ENCODE measurements around the gene TPT1.
"Not testable (repeated sequence)": the region's sequence is repeated elsewhere in the genome, so short reads cannot be mapped to it uniquely, and the experiment has no call there.

The TPT1 gene

DNA sequence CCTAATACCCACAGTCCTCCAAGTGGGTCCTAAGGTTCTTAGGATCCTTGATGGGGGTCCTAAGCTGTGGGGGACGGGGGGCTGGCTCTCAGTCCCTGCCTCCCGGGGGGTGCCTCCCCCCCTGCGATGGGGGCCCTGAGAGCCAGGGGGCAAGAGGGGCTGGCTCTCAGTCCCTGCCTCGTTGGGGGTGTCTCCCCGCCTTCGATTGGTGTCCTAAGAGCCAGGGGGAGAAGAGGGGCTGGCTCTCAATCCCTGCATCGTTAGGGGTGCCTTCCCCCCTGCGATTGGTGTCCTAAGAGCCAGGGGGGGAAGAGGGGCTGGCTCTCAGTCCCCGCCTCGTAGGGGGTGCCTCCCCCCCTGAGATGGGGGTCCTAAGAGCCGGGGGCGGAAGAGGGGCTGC, 40.2 kb upstream of the TPT1 start:
- no peak for DNase-seq (ENCODE audit: low read depth)
- no peak overlapping the region for H3K4me3 ChIP-seq (ENCODE audit: control insufficient read depth, low read depth, low read length)
- TF ChIP-seq, protein P1, sequence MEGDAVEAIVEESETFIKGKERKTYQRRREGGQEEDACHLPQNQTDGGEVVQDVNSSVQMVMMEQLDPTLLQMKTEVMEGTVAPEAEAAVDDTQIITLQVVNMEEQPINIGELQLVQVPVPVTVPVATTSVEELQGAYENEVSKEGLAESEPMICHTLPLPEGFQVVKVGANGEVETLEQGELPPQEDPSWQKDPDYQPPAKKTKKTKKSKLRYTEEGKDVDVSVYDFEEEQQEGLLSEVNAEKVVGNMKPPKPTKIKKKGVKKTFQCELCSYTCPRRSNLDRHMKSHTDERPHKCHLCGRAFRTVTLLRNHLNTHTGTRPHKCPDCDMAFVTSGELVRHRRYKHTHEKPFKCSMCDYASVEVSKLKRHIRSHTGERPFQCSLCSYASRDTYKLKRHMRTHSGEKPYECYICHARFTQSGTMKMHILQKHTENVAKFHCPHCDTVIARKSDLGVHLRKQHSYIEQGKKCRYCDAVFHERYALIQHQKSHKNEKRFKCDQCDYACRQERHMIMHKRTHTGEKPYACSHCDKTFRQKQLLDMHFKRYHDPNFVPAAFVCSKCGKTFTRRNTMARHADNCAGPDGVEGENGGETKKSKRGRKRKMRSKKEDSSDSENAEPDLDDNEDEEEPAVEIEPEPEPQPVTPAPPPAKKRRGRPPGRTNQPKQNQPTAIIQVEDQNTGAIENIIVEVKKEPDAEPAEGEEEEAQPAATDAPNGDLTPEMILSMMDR (IDR thresholded peaks at IDR 0.05; ENCODE audit: control insufficient read depth, insufficient read depth, low read depth, low read length, missing control alignments), result no peak

DNA sequence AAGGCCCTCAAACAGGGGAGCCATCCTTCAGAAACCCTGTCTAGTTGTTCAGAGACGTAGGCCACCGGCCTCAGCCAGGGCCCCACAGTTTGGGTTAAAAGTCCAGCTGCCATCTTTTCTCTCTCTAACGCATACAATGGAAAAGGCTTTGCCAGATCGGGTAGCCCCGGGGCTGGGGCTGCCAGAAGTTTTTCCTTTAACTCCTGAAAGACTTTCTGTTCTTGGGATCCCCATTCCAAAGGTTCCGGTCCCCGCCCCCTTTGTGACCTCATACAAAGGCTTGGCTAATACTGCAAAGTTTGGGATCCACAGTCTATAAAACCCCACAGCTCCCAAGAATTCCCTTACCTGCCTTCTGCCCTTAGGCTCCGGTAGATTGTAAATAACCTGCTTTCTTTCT, 39.7 kb upstream of the TPT1 start:
- not testable (repeated sequence) for H3K4me3 ChIP-seq (ENCODE audit: control insufficient read depth, low read depth, low read length); DNase-seq (ENCODE audit: low read depth)

DNA sequence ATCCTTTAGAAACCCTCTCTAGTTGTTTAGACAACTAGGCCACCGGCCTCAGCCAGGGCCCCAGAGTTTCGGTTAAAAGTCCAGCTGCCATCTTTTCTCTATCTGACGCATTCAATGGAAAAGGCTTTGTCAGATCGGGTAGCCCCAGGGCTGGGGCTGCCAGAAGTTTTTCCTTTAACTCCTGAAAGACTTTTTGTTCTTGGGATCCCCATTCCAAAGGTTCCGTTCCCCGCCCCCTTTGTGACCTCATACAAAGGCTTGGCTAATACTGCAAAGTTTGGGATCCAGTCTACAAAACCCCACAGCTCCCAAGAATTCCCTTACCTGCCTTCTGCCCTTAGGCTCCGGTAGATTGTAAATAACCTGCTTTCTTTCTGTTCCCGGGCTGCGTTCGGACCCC, 38.5 kb upstream of the TPT1 start:
- not testable (repeated sequence) for DNase-seq (ENCODE audit: low read depth); H3K4me3 ChIP-seq (ENCODE audit: control insufficient read depth, low read depth, low read length)

DNA sequence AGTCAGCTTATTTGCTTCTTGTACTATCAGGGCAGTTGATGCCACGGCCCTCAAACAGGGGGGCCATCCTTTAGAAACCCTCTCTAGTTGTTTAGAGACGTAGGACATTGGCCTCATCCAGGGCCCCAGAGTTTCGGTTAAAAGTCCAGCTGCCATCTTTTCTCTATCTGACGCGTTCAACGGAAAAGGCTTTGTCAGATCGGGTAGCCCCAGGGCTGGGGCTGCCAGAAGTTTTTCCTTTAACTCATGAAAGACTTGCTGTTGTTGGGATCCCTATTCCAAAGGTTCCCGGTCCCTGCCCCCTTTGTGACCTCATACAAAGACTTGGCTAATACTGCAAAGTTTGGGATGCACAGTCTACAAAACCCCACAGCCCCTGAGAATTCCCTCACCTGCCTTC, 37.8 kb upstream of the TPT1 start:
- DNase-seq (ENCODE audit: low read depth); H3K4me3 ChIP-seq (ENCODE audit: control insufficient read depth, low read depth, low read length): not testable (repeated sequence)

DNA sequence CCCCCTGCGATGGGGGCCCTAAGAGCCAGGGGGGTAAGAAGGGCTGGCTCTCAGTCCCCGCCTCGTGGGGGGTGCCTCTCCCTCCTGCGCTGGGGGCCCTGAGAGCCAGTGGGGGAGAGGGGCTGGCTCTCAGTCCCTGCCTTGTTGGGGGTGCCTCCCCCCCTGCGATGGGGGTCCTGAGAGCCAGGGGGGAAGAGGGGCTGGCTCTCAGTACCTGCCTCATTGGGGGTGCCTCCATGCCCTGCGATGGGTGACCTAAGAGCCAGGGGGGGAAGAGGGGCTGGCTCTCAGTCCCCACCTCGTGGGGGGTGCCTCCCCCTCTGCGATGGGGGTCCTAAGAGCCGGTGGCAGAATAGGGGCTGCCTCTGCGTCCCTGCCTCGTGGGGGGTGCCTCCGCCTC, 36.3 kb upstream of the TPT1 start:
- not testable (repeated sequence) for DNase-seq (ENCODE audit: low read depth); H3K4me3 ChIP-seq (ENCODE audit: control insufficient read depth, low read depth, low read length)

DNA sequence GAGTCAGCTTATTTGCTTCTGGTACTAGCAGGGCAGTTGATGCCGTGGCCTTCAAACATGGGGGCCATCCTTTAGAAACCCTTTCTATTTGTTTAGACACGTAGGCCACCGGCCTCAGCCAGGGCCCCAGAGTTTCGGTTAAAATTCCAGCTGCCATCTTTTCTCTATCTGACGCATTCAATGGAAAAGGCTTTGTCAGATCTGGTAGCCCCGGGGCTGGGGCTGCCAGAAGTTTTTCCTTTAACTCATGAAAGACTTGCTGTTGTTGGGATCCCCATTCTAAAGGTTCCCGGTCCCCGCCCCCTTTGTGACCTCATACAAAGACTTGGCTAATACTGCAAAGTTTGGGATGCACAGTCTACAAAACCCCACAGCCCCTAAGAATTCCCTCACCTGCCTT, 35.7 kb upstream of the TPT1 start:
- not testable (repeated sequence) for H3K4me3 ChIP-seq (ENCODE audit: control insufficient read depth, low read depth, low read length); DNase-seq (ENCODE audit: low read depth)

DNA sequence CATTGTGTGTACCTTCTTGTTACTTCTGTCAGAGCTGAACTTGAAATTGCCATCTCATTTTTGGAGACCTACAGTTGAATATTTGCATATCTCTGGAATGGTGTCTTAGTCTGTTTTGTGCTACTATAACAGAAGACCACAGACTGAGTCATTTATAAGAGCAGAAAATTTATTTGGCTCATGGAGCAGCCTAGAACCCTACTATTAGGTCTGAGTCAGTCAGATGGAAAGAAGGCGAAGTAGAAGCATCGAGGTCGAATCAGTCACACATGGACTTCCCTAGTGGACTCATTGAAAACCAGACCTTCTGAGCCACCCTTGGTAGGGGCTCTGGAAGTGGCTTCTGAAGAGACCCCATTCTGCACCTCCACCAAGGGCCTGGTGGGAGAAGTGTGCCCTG, 33.9 kb upstream of the TPT1 start:
- no peak overlapping the region for H3K4me3 ChIP-seq (ENCODE audit: control insufficient read depth, low read depth, low read length)
- TF ChIP-seq, protein P1 (IDR thresholded peaks at IDR 0.05; ENCODE audit: control insufficient read depth, insufficient read depth, low read depth, low read length, missing control alignments), result no peak
- DNase-seq (ENCODE audit: low read depth), result no peak

DNA sequence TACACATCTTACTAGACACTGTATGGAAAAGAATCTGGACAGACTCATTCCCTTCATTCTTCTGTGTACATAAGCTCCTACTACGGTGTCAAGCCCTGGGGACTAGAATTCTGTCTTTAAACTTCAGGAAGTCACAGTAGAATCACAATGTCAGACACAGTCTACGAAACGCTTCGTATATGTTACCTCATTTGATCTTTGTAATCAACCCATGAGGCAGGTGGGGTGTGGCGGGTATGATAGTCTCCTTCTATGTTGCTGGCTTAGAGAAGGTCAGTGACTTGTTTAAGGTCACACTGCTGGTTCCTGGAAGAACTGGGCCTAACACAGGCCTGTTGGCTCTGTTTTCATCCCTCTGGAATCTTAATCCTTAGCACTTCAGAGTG, 32.2 kb upstream of the TPT1 start:
- DNase-seq (ENCODE audit: low read depth), result no peak
- H3K4me3 ChIP-seq (ENCODE audit: control insufficient read depth, low read depth, low read length), result no peak overlapping the region
- TF ChIP-seq, protein P1 (IDR thresholded peaks at IDR 0.05; ENCODE audit: control insufficient read depth, insufficient read depth, low read depth, low read length, missing control alignments), result no peak

DNA sequence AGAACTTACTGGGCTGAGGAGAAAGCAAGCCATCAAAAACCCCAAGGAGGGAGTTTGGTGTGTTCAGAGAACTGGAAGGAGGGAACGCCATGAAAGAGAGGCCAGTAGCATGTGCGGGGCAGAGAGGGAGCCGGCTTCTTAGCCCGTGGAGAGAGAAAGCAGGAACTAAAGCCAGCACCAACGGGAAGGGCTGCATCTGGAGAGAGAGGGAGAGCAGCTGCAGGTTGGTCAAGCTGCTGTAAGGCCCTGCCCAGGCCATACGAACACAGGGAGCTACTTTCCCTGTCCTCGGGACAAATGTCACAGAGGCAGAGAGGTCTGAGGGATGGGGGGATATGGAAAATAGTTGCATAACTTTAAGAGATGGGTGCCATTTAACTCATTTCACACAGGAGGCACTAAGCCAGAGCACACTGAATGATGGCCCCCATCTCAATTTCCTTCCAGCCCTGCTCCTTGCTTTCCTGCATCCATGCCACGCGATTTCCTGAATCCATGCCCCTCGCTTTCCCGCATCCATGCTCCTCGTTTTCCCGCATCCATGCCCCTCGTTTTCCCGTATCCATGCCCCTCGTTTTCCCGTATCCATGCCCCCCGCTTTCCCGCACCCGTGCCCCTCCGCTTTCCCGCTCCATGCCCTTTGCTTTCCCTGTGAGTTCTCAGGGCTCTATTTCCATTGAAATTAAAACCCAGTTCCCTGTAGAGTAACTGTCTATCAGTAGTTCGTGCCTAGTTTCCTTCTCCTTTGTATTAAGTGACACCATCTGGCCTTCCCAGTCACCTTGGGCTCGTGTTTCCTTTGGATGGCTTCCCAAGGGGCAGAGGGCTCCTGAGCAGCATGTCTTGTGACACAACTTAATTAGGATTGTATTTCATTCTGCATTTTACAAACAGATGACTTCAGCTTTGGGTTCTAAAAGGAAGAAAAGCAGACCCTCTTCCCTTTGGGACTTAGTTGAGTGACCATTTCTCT, 31.5 kb upstream of the TPT1 start:
- H3K4me3 ChIP-seq (ENCODE audit: control insufficient read depth, low read depth, low read length), result no peak overlapping the region
- TF ChIP-seq, protein P1 (IDR thresholded peaks at IDR 0.05; ENCODE audit: control insufficient read depth, insufficient read depth, low read depth, low read length, missing control alignments), result no peak
- no peak for DNase-seq (ENCODE audit: low read depth)

Data from AG09309 (cell line).